Fibroblast of villous mesenchyme (primary cell): ENCODE results near the gene NLRP8. TPM values are rescaled to one million over a fixed set of nuclear protein-coding genes. Genes with fewer than 3 reads are reported as not detected.

Source experiments
- DNase-seq: peaks from one replicate; pipeline ENCODE4 v3.0.0-alpha.2; 2010; ENCODE audit warnings: low read depth
- H3K4me3 ChIP-seq: 2 replicates; pipeline ENCODE4 v1.5.1; 2011; ENCODE audit warnings: low read depth, mild to moderate bottlenecking, low read length
- CTCF ChIP-seq: IDR thresholded peaks from 2 replicates; pipeline ENCODE4 v1.5.1; 2012; ENCODE audit warnings: low read depth, mild to moderate bottlenecking, low read length; ENCODE audit not compliant: insufficient read depth
- total RNA-seq: library from RNA; depleted of rRNA; stranded (reverse); fragments of >200 nt; gene quantifications from 2 replicates; pipeline ENCODE4 v1.2.3, GENCODE V29; 2012

NLRP8 gene
- total RNA-seq, 1 donor: not detected

DNA sequence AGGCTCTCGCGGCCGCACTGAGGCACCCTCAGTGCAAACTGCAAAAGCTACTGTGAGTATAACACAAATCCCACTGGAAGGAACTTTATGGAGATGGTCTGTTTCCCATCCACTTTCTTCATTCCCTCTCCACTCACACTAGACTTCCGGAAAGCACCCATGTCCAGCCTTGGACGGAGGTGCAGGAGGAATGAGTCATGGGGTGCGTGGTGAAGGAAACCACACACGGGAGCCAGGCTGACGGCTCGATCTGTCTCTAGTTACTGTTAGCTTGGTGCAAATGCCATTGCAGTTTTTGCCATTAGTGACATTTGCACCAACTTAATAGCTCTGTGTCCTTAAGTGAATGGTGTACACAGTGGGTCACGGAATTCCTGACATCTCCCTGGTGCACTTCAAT, 14.6 kb downstream of the NLRP8 start:
- TF ChIP-seq CTCF: no peak
- H3K4me3 ChIP-seq: no peak overlapping the region
- no peak for DNase-seq

DNA sequence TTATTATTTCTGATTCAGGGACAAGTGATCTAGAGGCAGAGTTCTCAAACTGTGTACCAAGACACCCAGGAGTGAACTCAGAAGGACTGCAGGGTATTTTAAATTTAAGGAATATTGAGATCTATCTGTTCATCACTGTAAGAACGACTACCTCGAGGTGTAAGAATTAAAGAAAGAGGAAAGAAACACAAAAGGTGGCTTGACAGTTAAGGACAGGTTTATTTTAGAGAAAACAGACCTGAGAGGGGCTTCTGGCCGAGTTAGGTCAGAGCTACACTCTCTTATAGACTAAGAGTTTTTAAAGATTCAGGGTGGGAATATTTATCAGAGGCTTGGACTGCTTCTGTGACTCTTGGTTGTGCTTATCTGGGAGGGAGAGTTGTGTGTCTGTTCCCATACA, 26.4 kb downstream of the NLRP8 start:
- H3K4me3 ChIP-seq: no peak overlapping the region
- TF ChIP-seq CTCF: no peak
- no peak for DNase-seq

- H3K4me3 ChIP-seq: no peak overlapping the region
- DNase-seq: no peak
- no peak for TF ChIP-seq CTCF
Measured at GRCh38 chr19:55980415-55980814, 32.8 kb downstream of the NLRP8 start.

DNA sequence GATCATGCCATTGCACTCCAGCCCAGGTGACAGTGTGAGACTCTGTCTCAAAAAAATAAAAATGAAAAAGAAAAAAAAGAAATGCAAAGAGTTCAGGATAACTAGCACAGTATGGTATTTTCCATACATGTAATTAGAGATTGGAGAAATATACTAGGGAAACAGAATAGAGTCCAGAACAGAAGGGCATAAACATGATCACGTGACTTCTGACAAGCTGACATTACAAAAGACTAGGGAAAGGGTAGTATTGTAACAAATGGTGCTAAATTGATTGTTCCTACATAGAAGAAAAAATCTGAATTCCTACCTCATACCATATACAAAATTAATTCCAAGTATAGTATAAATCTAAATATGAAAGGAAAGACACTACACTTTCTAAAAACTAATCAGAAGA, 37.6 kb downstream of the NLRP8 start:
- no peak overlapping the region for H3K4me3 ChIP-seq
- no peak for DNase-seq
- TF ChIP-seq CTCF: no peak

DNA sequence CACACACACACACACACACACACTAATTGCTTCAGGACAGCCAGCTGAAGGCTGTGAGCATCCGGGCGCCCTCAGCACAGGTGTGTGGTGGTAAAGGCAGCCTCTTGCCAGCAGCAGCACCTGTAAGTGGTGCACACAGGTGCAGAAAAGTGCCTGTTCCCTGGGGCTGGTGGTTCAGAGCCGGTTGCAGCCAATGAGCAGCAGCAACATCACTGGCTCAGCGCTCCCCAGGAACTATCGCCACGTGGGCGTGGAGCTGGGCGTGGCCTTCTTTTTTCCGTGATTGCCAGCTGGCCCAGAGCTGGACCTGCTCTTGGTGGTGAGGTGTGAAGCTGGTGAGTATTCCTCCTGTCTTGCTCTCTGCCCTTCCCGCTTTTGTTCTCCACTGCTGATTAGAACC, 38.9 kb downstream of the NLRP8 start, which contains the start of gene NLRP5:
Gene NLRP5 (plus strand): TSS at position 289 of the 400 bp plus-strand sequence.
- no peak for DNase-seq
- no peak within 1 kb of the TSS for H3K4me3 ChIP-seq
- TF ChIP-seq CTCF: no peak

- no peak overlapping the region for H3K4me3 ChIP-seq
- DNase-seq: no peak
- no peak for TF ChIP-seq CTCF
Measured at GRCh38 chr19:55990831-55991230, 43.2 kb downstream of the NLRP8 start.

GRCh38 chr19:55993492-55993891, 45.9 kb downstream of the NLRP8 start:
- DNase-seq: no peak
- no peak for TF ChIP-seq CTCF
- H3K4me3 ChIP-seq: no peak overlapping the region
